K562 (cell line): Measurements from ENCODE around the gene SPATA2L. TPM values are rescaled to one million over a fixed set of nuclear protein-coding genes. Genes with fewer than 3 reads are reported as not detected.

Experiments used
- ESRRB ChIP-seq: fragments of 250-450 bp; sonication (Bioruptor Pico); IDR thresholded peaks from 2 replicates; pipeline ENCODE4 v1.5.0; 2020; ENCODE audit warnings: mild to moderate bottlenecking, moderate library complexity, borderline replicate concordance
- PCBP1 ChIP-seq: fragments of 200-400 bp; formaldehyde crosslinking; IDR thresholded peaks from 2 replicates; pipeline ENCODE4 v1.6.1; 2018; ENCODE audit warnings: mild to moderate bottlenecking, low read depth, low read length; ENCODE audit not compliant: poor library complexity, severe bottlenecking
- SUPT5H ChIP-seq: fragments of 450-650 bp; IDR thresholded peaks from 2 replicates; pipeline ENCODE4 v1.6.1; 2016
- ZFP30 ChIP-seq: fragments of 250-450 bp; sonication (Bioruptor Pico); IDR thresholded peaks from 2 replicates; pipeline ENCODE4 v1.8.0; 2022; ENCODE audit warnings: moderate library complexity, mild to moderate bottlenecking, inconsistent platforms, borderline replicate concordance
- ZNF592 ChIP-seq: fragments of 450-650 bp; IDR thresholded peaks from 2 replicates; pipeline ENCODE4 v1.6.1; 2017; ENCODE audit warnings: antibody characterized with exemption, mild to moderate bottlenecking
- polyA plus RNA-seq, 8 experiments: library from polyadenylated mRNA; depleted of rRNA in 4 of 8; stranded (reverse) in 5 of 8; unstranded in 3 of 8; fragments of >200 nt; fragmentation: Nextera tagmentation in 2 of 8; fragmentation: Illumina TruSeq in 1 of 8; extraction: Ambion mirVana in 2 of 8; extraction: Trizol in 1 of 8; gene quantifications; 2 replicates each; pipeline versions ENCODE4 v1.2.1 to v1.2.3, GENCODE V29; 2011 to 2014; ENCODE audit warnings: inconsistent platforms in 1 of 8, missing spikeins in 1 of 8
- total RNA-seq, 7 experiments: library from RNA; depleted of rRNA in 6 of 7; stranded (reverse); fragments of >200 nt in 6 of 7; fragmentation: Illumina TruSeq in 2 of 7; extraction: Trizol in 2 of 7; gene quantifications; 2 replicates each; pipeline versions ENCODE4 v1.2.1 to v1.2.3, GENCODE V29; 2011 to 2021; ENCODE audit warnings: low replicate concordance in 1 of 7
- TF ChIP-seq, protein P1 (sequence below): fragments of 200-600 bp; sonication (generic); IDR thresholded peaks from one replicate; pipeline ENCODE4 v1.6.1; 2012; ENCODE audit warnings: mild to moderate bottlenecking, low read depth, low read length, inconsistent platforms

The SPATA2L gene
- total and polyA plus RNA-seq, 9 of the 15 experiments (the other 6 are each of a cell fraction or from before 2014, with no cell fraction given) = 0.13 to 19.2 (median 4.8) TPM; not detected in 1

DNA sequence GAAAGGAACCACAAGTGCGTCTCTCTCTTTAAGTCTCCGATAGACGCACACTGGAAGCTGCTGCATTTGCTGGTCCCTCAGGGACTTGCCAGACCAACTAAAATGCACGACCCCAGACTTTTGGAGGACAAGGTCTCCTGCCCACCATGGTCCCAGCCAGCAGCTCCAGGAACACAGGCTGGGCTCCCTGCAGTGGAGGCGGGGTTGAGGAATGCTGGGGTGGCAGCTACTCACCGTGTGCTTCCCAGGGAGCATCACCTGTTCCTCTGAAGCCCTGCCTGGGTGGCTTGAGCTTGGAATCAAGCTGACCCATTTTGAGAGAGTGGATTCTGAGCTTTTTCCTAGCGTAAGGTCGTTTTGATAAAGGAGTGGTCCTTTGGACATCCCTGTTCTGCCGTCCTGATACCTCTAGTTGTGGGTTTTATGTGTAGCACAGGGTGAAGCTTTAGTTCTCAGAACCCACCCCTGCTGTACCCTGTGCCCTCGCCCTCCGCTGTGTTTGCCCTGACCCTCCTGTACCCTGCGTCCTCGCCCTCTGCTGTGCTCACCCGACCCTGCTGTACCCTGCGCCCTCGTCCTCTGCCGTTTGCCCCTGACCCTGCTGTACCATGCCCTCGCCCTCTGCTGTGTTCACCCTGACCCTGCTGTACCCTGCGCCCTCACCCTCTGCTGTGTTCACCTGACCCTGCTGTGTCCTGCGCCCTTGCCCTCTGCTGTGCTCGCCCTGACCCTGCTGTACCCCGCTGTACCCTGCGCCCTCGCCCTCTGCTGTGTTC lies 30.8 kb upstream of the SPATA2L start (continued):
- TF ChIP-seq, protein P1, sequence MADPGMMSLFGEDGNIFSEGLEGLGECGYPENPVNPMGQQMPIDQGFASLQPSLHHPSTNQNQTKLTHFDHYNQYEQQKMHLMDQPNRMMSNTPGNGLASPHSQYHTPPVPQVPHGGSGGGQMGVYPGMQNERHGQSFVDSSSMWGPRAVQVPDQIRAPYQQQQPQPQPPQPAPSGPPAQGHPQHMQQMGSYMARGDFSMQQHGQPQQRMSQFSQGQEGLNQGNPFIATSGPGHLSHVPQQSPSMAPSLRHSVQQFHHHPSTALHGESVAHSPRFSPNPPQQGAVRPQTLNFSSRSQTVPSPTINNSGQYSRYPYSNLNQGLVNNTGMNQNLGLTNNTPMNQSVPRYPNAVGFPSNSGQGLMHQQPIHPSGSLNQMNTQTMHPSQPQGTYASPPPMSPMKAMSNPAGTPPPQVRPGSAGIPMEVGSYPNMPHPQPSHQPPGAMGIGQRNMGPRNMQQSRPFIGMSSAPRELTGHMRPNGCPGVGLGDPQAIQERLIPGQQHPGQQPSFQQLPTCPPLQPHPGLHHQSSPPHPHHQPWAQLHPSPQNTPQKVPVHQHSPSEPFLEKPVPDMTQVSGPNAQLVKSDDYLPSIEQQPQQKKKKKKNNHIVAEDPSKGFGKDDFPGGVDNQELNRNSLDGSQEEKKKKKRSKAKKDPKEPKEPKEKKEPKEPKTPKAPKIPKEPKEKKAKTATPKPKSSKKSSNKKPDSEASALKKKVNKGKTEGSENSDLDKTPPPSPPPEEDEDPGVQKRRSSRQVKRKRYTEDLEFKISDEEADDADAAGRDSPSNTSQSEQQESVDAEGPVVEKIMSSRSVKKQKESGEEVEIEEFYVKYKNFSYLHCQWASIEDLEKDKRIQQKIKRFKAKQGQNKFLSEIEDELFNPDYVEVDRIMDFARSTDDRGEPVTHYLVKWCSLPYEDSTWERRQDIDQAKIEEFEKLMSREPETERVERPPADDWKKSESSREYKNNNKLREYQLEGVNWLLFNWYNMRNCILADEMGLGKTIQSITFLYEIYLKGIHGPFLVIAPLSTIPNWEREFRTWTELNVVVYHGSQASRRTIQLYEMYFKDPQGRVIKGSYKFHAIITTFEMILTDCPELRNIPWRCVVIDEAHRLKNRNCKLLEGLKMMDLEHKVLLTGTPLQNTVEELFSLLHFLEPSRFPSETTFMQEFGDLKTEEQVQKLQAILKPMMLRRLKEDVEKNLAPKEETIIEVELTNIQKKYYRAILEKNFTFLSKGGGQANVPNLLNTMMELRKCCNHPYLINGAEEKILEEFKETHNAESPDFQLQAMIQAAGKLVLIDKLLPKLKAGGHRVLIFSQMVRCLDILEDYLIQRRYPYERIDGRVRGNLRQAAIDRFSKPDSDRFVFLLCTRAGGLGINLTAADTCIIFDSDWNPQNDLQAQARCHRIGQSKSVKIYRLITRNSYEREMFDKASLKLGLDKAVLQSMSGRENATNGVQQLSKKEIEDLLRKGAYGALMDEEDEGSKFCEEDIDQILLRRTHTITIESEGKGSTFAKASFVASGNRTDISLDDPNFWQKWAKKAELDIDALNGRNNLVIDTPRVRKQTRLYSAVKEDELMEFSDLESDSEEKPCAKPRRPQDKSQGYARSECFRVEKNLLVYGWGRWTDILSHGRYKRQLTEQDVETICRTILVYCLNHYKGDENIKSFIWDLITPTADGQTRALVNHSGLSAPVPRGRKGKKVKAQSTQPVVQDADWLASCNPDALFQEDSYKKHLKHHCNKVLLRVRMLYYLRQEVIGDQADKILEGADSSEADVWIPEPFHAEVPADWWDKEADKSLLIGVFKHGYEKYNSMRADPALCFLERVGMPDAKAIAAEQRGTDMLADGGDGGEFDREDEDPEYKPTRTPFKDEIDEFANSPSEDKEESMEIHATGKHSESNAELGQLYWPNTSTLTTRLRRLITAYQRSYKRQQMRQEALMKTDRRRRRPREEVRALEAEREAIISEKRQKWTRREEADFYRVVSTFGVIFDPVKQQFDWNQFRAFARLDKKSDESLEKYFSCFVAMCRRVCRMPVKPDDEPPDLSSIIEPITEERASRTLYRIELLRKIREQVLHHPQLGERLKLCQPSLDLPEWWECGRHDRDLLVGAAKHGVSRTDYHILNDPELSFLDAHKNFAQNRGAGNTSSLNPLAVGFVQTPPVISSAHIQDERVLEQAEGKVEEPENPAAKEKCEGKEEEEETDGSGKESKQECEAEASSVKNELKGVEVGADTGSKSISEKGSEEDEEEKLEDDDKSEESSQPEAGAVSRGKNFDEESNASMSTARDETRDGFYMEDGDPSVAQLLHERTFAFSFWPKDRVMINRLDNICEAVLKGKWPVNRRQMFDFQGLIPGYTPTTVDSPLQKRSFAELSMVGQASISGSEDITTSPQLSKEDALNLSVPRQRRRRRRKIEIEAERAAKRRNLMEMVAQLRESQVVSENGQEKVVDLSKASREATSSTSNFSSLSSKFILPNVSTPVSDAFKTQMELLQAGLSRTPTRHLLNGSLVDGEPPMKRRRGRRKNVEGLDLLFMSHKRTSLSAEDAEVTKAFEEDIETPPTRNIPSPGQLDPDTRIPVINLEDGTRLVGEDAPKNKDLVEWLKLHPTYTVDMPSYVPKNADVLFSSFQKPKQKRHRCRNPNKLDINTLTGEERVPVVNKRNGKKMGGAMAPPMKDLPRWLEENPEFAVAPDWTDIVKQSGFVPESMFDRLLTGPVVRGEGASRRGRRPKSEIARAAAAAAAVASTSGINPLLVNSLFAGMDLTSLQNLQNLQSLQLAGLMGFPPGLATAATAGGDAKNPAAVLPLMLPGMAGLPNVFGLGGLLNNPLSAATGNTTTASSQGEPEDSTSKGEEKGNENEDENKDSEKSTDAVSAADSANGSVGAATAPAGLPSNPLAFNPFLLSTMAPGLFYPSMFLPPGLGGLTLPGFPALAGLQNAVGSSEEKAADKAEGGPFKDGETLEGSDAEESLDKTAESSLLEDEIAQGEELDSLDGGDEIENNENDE = peak; percentile 7
- TF ChIP-seq ESRRB (no peak), SUPT5H (peak; percentile 59), PCBP1 (peak; percentile 24), ZFP30 (CRISPR knock-in tag) (no peak), ZNF592 (no peak)
